ENCODE data around the gene RAX. TPM values are rescaled to one million over a fixed set of nuclear protein-coding genes. Genes with fewer than 3 reads are reported as not detected.

The RAX gene
- not detected for total RNA-seq
- not detected for polyA plus RNA-seq
- long read RNA-seq, donor 1: 0 reads
- long read RNA-seq, donor 2: 0 reads
- long read RNA-seq, donor 3: 0 reads

- WGBS, 4 donors: 2 to 5% (median 3%) methylated on average over 40 to 88 of the region's 88 CpGs
- no peak within 1 kb of the TSS for H3K27ac ChIP-seq
- ATAC-seq (peak in 1 of 4 donors; percentile 54), DNase-seq (no peak)
- peaks cover 0 to 39% (median 20%) of the 10 kb centered on the region in 12 donors for H3K4me1 ChIP-seq
- TF ChIP-seq CTCF (IDR thresholded peaks at IDR 0.05): peak in 1 of 12 donors; percentile 12
- no peak for TF ChIP-seq POLR2A (IDR thresholded peaks at IDR 0.05)
- H3K27me3 ChIP-seq: peaks cover 54 to 99% (median 89%) of the 10 kb centered on the region in 9 donors
- H3K36me3 ChIP-seq: no peaks in the 10 kb centered on the region
- H3K9me3 ChIP-seq: no peaks in the 10 kb centered on the region
- intact Hi-C loops (cut with DNase I): no loop called here
- H3K4me3 ChIP-seq: peak within 1 kb of the TSS in 11 of 12 donors; percentile 11 to 36 (median 25)
Measured at GRCh38 chr18:59272891-59273758, at the start of gene RAX. Gene RAX (minus strand): TSS chr18:59273454. CDS start chr18:59273206, 248 bp downstream.

- 85 to 88% (median 87%) methylated on average over 4 of the region's 4 CpGs for WGBS, 4 donors
- no peak for TF ChIP-seq CTCF (IDR thresholded peaks at IDR 0.05)
- TF ChIP-seq POLR2A (IDR thresholded peaks at IDR 0.05): no peak
Measured at GRCh38 chr18:59318460-59319050, 45.3 kb upstream of the RAX start, which contains the start of gene CPLX4. Gene CPLX4 (minus strand): TSS chr18:59318649. CDS start chr18:59318462, 187 bp downstream.

GRCh38 chr18:59311631-59312030 lies 38.4 kb upstream of the RAX start:
- TF ChIP-seq POLR2A (IDR thresholded peaks at IDR 0.05): no peak
- Histone ChIP-seq H3K9me3 (no peaks in the 10 kb centered on the region), H3K4me3 (no peak overlapping the region), H3K27ac (no peak overlapping the region), H3K27me3 (peaks cover 0 to 31% (median 11%) of the 10 kb centered on the region in 9 donors), H3K4me1 (peaks cover 0 to 10% (median 4%) of the 10 kb centered on the region in 12 donors), H3K36me3 (no peaks in the 10 kb centered on the region)
- intact Hi-C loops (cut with DNase I): no loop called here
- DNase-seq (no peak), ATAC-seq (no peak)
- 67 to 70% (median 68%) methylated on average over 7 of the region's 7 CpGs for WGBS, 4 donors

More at GRCh38 chr18:59318460-59319050, 45.3 kb upstream of the RAX start, which contains the start of gene CPLX4:
- Histone ChIP-seq H3K4me3 (no peak within 1 kb of the TSS), H3K9me3 (no peaks in the 10 kb centered on the region), H3K4me1 (no peaks in the 10 kb centered on the region), H3K27ac (no peak within 1 kb of the TSS), H3K27me3 (peaks cover 0 to 9% (median 0%) of the 10 kb centered on the region in 9 donors), H3K36me3 (no peaks in the 10 kb centered on the region)
- DNase-seq (no peak), ATAC-seq (no peak)
- intact Hi-C loops (cut with DNase I): no loop called here

- H3K27me3 ChIP-seq: peaks cover 0 to 37% (median 11%) of the 10 kb centered on the region in 9 donors
- H3K36me3 ChIP-seq: no peaks in the 10 kb centered on the region
- TF ChIP-seq POLR2A (IDR thresholded peaks at IDR 0.05) (no peak), CTCF (IDR thresholded peaks at IDR 0.05) (no peak)
- no peak overlapping the region for H3K27ac ChIP-seq
- peaks cover 0 to 10% (median 4%) of the 10 kb centered on the region in 12 donors for H3K4me1 ChIP-seq
- no peak for DNase-seq
- ATAC-seq: no peak
- intact Hi-C loops (cut with DNase I): loop anchor here (1.0 to 10.0 kb wide), 7 partner anchors 60 to 516 kb away; no protein-coding TSS in a partner anchor
- 8 to 14% (median 12%) methylated on average over 5 of the region's 5 CpGs for WGBS, 4 donors
- peak overlapping the region in 8 of 12 donors; percentile 25 to 49 (median 34) for H3K4me3 ChIP-seq
- no peaks in the 10 kb centered on the region for H3K9me3 ChIP-seq
Measured at GRCh38 chr18:59308938-59309260, 35.6 kb upstream of the RAX start.
